Measurements from ENCODE around the gene CHAC2.
"Not testable (repeated sequence)": the region's sequence is repeated elsewhere in the genome, so short reads cannot be mapped to it uniquely, and the experiment has no call there.

Gene CHAC2

DNA sequence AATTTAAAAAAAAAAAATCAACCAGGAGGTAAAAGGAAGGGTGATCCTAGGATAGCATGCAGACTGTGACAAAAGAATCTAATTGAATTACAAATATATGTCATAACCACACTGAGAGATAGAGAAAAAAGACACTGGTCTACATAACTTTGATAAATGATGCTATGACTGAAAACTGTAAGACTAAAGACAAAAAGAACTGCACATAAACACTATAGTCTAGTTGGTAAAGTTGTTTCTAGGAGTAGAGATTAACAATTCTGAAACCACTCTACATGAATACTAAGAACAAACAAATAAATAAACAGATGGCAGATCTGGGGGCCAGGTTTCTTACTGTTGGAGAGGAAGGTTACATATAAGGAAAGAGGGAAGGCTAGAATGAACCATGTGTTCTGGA lies 14.6 kb upstream of the CHAC2 start:
- TF ChIP-seq CTCF (IDR thresholded peaks at IDR 0.05; ENCODE audit: control extremely low read depth, extremely low read depth, low read depth, missing control alignments), result no peak
- ChIA-PET POLR2A (no interaction called here), CTCF (interaction anchor here (1.0 kb wide), 1 partner anchor 14 kb away, joined by 3 read pairs; no protein-coding TSS in a partner anchor)
- DNase-seq (ENCODE audit: extremely low spot score), result no peak

DNA sequence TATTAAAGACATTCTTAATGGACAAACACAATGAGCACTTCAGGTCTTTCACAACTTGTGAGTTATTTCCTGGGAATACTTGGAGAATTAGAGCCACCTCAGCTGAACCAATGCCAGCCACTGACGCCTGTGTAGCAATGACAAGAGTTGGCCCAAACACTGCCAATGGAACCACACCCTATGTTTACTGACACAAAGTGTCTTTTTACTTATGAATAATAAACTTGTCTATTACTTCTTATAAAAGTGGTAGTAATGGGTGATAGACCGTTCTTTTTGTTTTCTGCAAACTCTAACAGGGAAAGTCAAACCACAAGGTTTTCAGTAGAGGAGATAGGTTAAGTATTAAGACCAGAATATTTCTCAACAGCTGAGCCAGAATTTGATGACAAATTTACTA lies 12.5 kb upstream of the CHAC2 start:
- DNase-seq (ENCODE audit: extremely low spot score), result no peak
- TF ChIP-seq CTCF (IDR thresholded peaks at IDR 0.05; ENCODE audit: control extremely low read depth, extremely low read depth, low read depth, missing control alignments), result no peak
- ChIA-PET POLR2A (no interaction called here), CTCF (no interaction called here)

- no peak for DNase-seq (ENCODE audit: extremely low spot score)
These were observed 11.0 kb upstream of the CHAC2 start for GRCh38 chr2:53756644-53757043.

GRCh38 chr2:53757206-53757605 lies 10.4 kb upstream of the CHAC2 start:
- CTCF ChIA-PET, result interaction anchor here (0.7 to 1.7 kb wide), 2 partner anchors 10 to 65 kb away, joined by 3 to 5 read pairs; partner anchors contain the start of gene CHAC2
- DNase-seq (ENCODE audit: extremely low spot score); POLR2A ChIA-PET: not testable (repeated sequence)

More at GRCh38 chr2:53756644-53757043, 11.0 kb upstream of the CHAC2 start:
- ChIA-PET CTCF (interaction anchor here (0.7 to 1.7 kb wide), 4 partner anchors 11 to 65 kb away, joined by 3 to 6 read pairs (median 5); partner anchors contain the start of gene CHAC2), POLR2A (no interaction called here)
- no peak for TF ChIP-seq CTCF (IDR thresholded peaks at IDR 0.05; ENCODE audit: control extremely low read depth, extremely low read depth, low read depth, missing control alignments)

GRCh38 chr2:53765767-53766166 lies 1.8 kb upstream of the CHAC2 start:
- CTCF ChIA-PET, result interaction anchor here (1.6 kb wide), 1 partner anchor 20 kb away, joined by 5 read pairs; no protein-coding TSS in a partner anchor
- no peak for TF ChIP-seq CTCF (IDR thresholded peaks at IDR 0.05; ENCODE audit: control extremely low read depth, extremely low read depth, low read depth, missing control alignments)
- POLR2A ChIA-PET, result no interaction called here
- DNase-seq (ENCODE audit: extremely low spot score), result no peak

DNA sequence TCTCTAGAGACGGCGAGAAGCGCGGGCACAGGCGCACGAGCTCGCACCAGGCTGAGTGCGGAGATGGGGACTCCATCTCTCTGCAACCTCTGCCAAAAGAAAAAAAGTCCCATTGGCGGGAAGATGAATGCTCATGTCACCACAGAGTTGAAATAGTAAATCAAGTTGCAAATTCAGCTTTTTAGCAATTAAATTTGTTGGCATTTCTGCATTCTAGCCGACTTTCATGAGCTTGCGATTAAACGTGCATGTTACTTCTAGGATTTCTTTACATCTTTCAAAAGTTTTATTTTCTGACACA lies 588 bp downstream of the CHAC2 start:
- POLR2A ChIA-PET, result interaction anchor here (0.6 to 1.8 kb wide), 3 partner anchors 9 to 794 kb away, joined by 3 to 9 read pairs (median 5); partner anchors contain the start of genes ASB3 and ERLEC1
- DNase-seq (ENCODE audit: extremely low spot score), result no peak
- TF ChIP-seq CTCF (IDR thresholded peaks at IDR 0.05; ENCODE audit: control extremely low read depth, extremely low read depth, low read depth, missing control alignments), result no peak
- CTCF ChIA-PET, result interaction anchor here (0.9 to 6.2 kb wide), 12 partner anchors 8 to 200 kb away, joined by 3 to 44 read pairs (median 4); partner anchors contain the start of genes ASB3 and ERLEC1

GRCh38 chr2:53769318-53769945 lies 1.8 kb downstream of the CHAC2 start:
- TF ChIP-seq CTCF (IDR thresholded peaks at IDR 0.05; ENCODE audit: control extremely low read depth, extremely low read depth, low read depth, missing control alignments), result no peak
- no peak for DNase-seq (ENCODE audit: extremely low spot score)
- ChIA-PET POLR2A (no interaction called here), CTCF (interaction anchor here (6.2 kb wide), 1 partner anchor 12 kb away, joined by 44 read pairs; no protein-coding TSS in a partner anchor)

All from GM10248 (cell line).